ENCODE measurements around the gene GLIS2.

DNA sequence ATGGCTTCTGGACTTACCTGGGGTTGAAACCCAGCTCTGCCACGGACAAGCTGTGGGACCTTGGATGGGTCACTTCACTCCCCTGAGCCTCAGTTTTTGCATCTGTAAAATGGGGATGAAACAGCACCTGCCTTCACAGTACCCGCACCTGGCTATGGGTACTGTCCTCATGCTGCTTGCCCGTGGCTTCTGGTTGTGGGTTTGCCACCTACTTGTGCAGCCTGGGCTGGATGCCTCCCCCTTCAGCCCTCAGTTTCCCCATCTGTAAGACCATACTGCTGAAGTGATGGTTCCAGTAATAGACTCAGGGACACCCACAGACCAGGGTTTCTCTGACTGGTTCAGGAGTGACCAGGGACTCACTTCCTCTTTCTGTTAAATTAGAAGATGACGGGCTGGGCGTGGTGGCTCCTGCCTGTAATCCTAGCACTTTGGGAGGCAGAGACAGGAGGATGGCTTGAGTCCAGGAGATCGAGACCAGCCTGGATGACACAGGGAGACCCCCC, 9.4 kb downstream of the GLIS2 start:
- TF ChIP-seq, protein P1, sequence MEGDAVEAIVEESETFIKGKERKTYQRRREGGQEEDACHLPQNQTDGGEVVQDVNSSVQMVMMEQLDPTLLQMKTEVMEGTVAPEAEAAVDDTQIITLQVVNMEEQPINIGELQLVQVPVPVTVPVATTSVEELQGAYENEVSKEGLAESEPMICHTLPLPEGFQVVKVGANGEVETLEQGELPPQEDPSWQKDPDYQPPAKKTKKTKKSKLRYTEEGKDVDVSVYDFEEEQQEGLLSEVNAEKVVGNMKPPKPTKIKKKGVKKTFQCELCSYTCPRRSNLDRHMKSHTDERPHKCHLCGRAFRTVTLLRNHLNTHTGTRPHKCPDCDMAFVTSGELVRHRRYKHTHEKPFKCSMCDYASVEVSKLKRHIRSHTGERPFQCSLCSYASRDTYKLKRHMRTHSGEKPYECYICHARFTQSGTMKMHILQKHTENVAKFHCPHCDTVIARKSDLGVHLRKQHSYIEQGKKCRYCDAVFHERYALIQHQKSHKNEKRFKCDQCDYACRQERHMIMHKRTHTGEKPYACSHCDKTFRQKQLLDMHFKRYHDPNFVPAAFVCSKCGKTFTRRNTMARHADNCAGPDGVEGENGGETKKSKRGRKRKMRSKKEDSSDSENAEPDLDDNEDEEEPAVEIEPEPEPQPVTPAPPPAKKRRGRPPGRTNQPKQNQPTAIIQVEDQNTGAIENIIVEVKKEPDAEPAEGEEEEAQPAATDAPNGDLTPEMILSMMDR (IDR thresholded peaks at IDR 0.05; ENCODE audit: low read depth, low read length) = no peak
- TF ChIP-seq EZH2phosphoT487 (IDR thresholded peaks at IDR 0.05; ENCODE audit: low read depth) = no peak

Data from OCI-LY3 (cell line).